ENCODE data around the gene RBM15B.

RBM15B gene

DNA sequence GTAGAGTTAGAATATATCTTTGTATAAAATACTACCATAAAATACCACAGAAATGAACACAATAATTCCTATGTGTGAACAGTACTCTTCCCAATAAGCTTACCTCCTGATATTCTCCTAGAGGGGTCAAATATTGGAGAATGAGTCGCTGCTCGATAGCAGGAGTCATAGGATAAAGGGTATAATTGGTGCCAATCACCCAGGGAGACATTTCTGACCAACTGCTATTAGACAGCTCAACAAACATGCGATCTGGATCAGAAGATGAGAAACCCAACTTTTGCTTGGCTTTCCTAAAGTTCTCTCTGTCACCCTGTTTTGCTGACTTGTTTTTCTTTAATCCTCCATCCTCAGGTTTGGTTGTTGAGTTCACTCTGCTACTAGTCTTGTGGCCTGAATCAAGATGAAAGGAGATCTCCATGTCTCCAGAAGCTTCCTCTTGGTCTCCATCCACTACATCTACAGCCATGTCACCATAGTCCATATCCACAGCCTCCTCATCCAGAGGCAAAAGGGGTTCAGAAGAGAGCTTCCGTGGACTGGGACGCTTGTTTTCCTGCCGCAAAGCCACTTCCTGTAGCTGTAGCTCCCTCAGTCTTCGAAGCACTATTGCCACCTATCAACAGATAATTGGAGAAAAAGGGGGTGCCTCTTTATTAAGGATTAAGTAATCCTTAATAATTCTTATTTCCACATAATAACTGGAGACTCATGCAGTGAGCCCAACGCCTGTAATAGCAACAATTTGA lies 50.4 kb downstream of the RBM15B start:
- no peak for DNase-seq (ENCODE audit: low read depth in 2 of 2)

DNA sequence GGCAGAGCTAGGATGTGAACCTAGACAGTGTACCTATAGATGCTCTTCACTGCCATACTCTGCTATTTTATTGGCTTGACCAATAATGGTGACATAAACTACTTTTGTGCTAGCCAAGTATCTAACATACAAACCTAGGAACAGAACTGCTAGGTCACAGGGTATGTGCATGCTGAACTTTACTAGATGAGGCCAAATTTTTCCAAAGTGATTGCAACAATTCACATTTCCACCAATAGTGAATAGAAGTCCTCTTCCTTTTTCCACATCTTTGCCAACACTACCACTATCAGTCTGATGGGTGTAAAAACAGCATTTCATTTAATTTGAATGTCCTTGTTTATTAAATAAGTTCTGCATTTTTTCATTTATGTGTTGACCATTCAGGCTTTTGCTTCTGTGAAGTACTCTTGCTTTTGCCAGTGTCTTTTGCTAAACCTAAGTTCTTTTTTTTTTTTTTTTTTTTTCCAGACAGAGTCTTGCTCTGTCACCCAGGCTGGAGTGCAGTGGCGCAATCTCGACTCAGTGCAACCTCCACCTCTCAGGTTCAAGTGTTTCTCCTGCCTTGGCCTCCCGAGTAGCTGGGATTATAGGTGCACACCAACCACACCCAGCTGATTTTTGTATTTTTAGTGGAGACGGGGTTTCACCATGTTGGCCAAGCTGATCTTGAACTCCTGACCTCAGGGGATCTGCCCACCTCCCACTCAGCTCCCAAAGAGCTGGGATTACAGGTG lies 54.6 kb downstream of the RBM15B start:
- no peak for DNase-seq (ENCODE audit: low read depth in 2 of 2)
